A549 treated with GW870086 at 1 μM for 4 hours (cell line): ENCODE data around the gene LDHAL6B. TPM values are rescaled to one million over a fixed set of nuclear protein-coding genes. Genes with fewer than 3 reads are reported as not detected.

Source experiments
- total RNA-seq: library from RNA; stranded (reverse); fragments of 200-300 nt; extraction: Qiagen RNA extraction; gene quantifications from 5 replicates; pipeline ENCODE4 v1.2.3, GENCODE V29; 2022; ENCODE audit warnings: low read depth

The LDHAL6B gene
- not detected in 5 replicates for total RNA-seq

DNA sequence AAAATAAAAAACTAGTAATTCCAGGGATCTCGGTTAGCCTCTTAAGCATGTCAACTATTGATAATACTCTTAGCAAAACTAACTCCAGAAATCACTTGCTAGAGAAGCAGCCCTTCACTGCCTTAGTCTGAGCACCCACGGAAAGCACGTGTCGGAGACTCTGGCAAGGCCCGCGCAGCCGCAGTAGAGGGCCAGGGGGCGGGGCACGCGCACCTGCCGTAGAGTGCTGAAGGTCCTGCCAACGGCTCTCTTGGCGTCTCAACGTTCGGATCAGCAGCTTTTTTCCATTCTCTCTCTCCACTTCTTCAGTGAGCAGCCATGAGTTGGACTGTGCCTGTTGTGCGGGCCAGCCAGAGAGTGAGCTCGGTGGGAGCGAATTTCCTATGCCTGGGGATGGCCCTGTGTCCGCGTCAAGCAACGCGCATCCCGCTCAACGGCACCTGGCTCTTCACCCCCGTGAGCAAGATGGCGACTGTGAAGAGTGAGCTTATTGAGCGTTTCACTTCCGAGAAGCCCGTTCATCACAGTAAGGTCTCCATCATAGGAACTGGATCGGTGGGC is at the start of gene LDHAL6B:
Gene LDHAL6B, plus strand, starts transcription at position 221 of the 561 bp plus-strand sequence. Its CDS starts 98 bp downstream, at position 319.

Other genes with a start within 250 kb of the LDHAL6B start
- gene RNF111, start 219.2 kb upstream of the LDHAL6B start, total RNA-seq: 21.6 to 25.7 TPM (median 23.6 TPM) in 5 replicates
- gene CCNB2, start 101.7 kb upstream of the LDHAL6B start, total RNA-seq: 93.8 to 104 TPM (median 99.8 TPM) in 5 replicates
- 207 to 342 TPM (median 312 TPM) in 5 replicates for gene MYO1E, start 166.0 kb downstream of the LDHAL6B start, total RNA-seq
- 8.2 to 13.5 TPM (median 12.2 TPM) in 5 replicates for gene FAM81A, start 231.3 kb downstream of the LDHAL6B start, total RNA-seq